Peyer's patch (tissue), 4 donors: ENCODE measurements around the gene RHCE.
"Not testable (repeated sequence)": the region's sequence is repeated elsewhere in the genome, so short reads cannot be mapped to it uniquely, and the experiment has no call there.

ENCODE experiments used
- CTCF ChIP-seq, 6 experiments: fragments of 450-650 bp in 4 of 6; fragments of 200-600 bp in 2 of 6; sonication (generic) in 1 of 6; IDR thresholded peaks; one replicate each; pipeline ENCODE4 v1.5.1; 2017 to 2019; ENCODE audit warnings: antibody characterized with exemption in 6 of 6, mild to moderate bottlenecking in 3 of 6, moderate library complexity in 1 of 6
- POLR2A ChIP-seq, 2 donors: fragments of 450-650 bp; IDR thresholded peaks; one replicate each; pipeline ENCODE4 v1.5.1; 2017; ENCODE audit warnings: antibody characterized with exemption in 2 of 2, mild to moderate bottlenecking in 2 of 2, moderate library complexity in 2 of 2

- not testable (repeated sequence) for TF ChIP-seq CTCF, POLR2A (IDR thresholded peaks at IDR 0.05)
Measured at GRCh38 chr1:25371757-25372156, 48.9 kb downstream of the RHCE start.
